Measurements from ENCODE around the gene ZDHHC3. TPM values are rescaled to one million over a fixed set of nuclear protein-coding genes. Genes with fewer than 3 reads are reported as not detected.

The ZDHHC3 gene
- total RNA-seq, 1 donor from 2014 or later = 63.7 TPM

- TF ChIP-seq CTCF (IDR thresholded peaks at IDR 0.05; ENCODE audit: unreplicated experiment) = no peak
- no peaks in the 10 kb centered on the region for H3K36me3 Mint-ChIP-seq
- DNase-seq (ENCODE audit: low spot score in 2 of 2, unreplicated experiment in 2 of 2) = no peak
- H3K9me3 Mint-ChIP-seq = no peaks in the 10 kb centered on the region
- H3K27ac Mint-ChIP-seq = peak overlapping the region; percentile 27
- H3K4me3 Mint-ChIP-seq = no peak overlapping the region
- no peaks in the 10 kb centered on the region for H3K27me3 Mint-ChIP-seq (ENCODE audit: low read depth)
- peaks cover 15% of the 10 kb centered on the region for H3K4me1 Mint-ChIP-seq
Observed at GRCh38 chr3:44885618-44886017, 90.4 kb downstream of the ZDHHC3 start.

GRCh38 chr3:44883999-44884431, 92.0 kb downstream of the ZDHHC3 start:
- no peaks in the 10 kb centered on the region for H3K36me3 Mint-ChIP-seq
- no peaks in the 10 kb centered on the region for H3K27me3 Mint-ChIP-seq (ENCODE audit: low read depth)
- no peaks in the 10 kb centered on the region for H3K9me3 Mint-ChIP-seq
- no peak overlapping the region for H3K4me3 Mint-ChIP-seq
- H3K27ac Mint-ChIP-seq = peak overlapping the region; percentile 56
- peaks cover 15% of the 10 kb centered on the region for H3K4me1 Mint-ChIP-seq
- no peak for TF ChIP-seq CTCF (IDR thresholded peaks at IDR 0.05; ENCODE audit: unreplicated experiment)
- no peak for DNase-seq (ENCODE audit: low spot score in 2 of 2, unreplicated experiment in 2 of 2)

- Mint-ChIP-seq H3K4me3 (no peak overlapping the region), H3K4me1 (peaks cover 15% of the 10 kb centered on the region), H3K9me3 (no peaks in the 10 kb centered on the region), H3K27ac (no peak overlapping the region), H3K27me3 (ENCODE audit: low read depth) (no peaks in the 10 kb centered on the region), H3K36me3 (no peaks in the 10 kb centered on the region)
- DNase-seq (ENCODE audit: low spot score in 2 of 2, unreplicated experiment in 2 of 2) = no peak
- TF ChIP-seq CTCF (IDR thresholded peaks at IDR 0.05; ENCODE audit: unreplicated experiment) = no peak
Observed at GRCh38 chr3:44883213-44883955, 92.6 kb downstream of the ZDHHC3 start.

GRCh38 chr3:44880284-44880683, 95.7 kb downstream of the ZDHHC3 start:
- Mint-ChIP-seq H3K36me3 (no peaks in the 10 kb centered on the region), H3K4me3 (no peak overlapping the region), H3K9me3 (no peaks in the 10 kb centered on the region), H3K4me1 (peaks cover 8% of the 10 kb centered on the region), H3K27me3 (ENCODE audit: low read depth) (no peaks in the 10 kb centered on the region), H3K27ac (no peak overlapping the region)
- DNase-seq (ENCODE audit: low spot score in 2 of 2, unreplicated experiment in 2 of 2) = no peak
- no peak for TF ChIP-seq CTCF (IDR thresholded peaks at IDR 0.05; ENCODE audit: unreplicated experiment)

GRCh38 chr3:44877333-44877732, 98.6 kb downstream of the ZDHHC3 start:
- DNase-seq (ENCODE audit: low spot score in 2 of 2, unreplicated experiment in 2 of 2) = no peak
- H3K9me3 Mint-ChIP-seq = no peaks in the 10 kb centered on the region
- TF ChIP-seq CTCF (IDR thresholded peaks at IDR 0.05; ENCODE audit: unreplicated experiment) = no peak
- H3K27me3 Mint-ChIP-seq (ENCODE audit: low read depth) = no peaks in the 10 kb centered on the region
- no peak overlapping the region for H3K27ac Mint-ChIP-seq
- H3K36me3 Mint-ChIP-seq = no peaks in the 10 kb centered on the region
- H3K4me3 Mint-ChIP-seq = no peak overlapping the region
- no peaks in the 10 kb centered on the region for H3K4me1 Mint-ChIP-seq

All from mesothelial cell of epicardium (in vitro differentiated cells).